HG03521 (cell line): ENCODE results near the gene RAPGEF4.

ENCODE experiments used
- ATAC-seq: cut with Tn5 transposase; IDR thresholded peaks from one replicate; pipeline ENCODE4 v1.9.1; 2021; ENCODE audit warnings: mild to moderate bottlenecking, moderate library complexity; ENCODE audit not compliant: unreplicated experiment

Gene RAPGEF4

DNA sequence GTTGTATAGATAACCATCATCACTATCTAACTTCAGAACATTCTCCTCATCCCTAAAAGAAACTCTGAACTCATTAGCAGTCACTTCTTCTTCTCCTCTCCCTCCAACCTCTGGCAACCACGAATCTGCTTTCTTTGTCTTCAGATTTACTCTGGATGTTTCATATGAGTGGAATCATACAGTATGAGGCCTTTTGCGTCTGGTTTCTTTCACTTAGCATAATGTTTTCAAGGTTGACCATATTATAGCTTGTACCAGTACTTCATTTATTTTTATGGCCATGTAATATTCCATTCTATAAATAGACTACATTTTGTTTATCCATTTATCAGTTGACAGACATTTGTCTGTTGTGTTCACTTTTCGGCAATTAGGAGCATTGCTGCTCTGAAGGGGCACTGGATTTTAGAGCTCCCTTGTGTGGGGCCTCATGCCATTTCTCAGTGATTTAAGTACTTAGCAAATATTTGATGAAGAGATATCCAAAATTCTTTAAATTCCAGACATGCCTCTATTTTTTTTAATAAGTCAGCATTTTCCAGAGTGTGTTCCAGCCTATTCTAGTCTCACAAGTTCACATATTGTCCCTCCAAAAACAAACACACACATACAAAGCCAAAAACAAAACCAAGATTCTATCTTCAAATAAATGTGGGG is 317.5 kb downstream of the RAPGEF4 start:
- no peak for ATAC-seq

DNA sequence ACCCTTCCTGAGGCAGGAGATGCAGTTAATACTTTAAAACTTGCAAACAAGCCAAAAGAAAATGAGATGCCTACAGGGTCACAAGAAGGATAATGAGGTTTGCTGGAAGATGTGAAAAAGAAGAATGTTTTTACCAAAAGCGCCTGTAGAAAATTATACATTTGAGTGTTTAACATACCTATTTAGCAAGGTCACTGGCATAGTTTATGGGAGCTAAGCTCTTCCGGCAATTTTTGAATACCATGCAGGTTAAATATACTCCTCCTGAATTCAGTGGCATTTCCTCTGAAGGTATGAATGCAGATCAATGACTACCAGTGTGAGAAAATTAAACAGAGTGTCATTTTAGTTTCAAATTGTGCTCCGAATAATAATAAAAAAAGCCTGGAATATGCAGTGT is 318.8 kb downstream of the RAPGEF4 start:
- ATAC-seq, result no peak

DNA sequence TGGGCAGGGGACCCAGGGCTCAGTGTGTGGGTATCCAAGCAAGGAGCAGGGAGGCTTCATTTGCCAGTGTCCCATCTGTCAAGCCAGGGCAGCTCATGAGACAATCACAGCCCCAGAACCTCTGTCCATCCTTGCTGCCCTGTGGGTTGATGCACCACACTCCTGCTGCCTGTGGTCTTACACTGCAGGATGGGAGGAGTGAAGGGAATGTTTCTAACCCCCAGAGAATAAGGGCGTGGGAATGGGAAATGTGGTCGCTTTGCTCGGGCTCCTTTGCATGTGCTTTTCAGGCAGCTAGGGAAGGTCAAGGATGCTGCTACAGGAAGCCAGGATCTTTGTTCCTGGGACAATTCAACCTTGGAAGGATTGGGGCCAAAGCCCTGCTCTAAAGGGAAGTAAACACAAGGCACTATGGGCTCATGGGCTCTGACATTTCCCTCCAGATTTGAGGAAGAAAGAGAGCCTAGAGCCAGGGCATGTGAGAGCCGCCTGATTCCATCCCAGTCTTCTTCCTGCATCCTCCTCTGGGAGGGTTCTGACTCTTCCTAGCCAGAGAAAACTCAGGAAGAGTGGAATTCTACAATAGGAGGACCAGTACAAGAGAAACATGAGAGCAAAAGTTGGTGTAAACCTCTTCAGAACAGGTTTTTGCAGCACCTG is 321.2 kb downstream of the RAPGEF4 start:
- no peak for ATAC-seq

DNA sequence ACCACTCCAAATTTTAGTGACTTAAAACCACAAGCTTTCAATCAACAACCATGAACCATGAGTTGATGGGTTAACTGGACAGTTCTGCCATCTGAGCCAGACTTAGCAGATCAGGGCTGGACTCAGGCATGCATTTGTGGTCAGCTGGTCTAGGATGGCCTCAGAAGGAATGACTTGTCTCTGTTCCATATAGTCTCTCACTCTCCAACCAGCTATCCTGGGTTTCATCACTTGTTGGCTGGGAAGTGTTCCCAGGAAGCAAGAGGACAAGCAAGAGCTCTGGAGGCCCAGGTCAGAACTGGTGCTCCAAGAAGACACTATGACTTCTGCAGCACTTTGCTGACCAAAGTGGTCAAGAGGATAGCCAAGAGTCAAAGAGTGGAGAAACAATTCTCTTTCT is 322.5 kb downstream of the RAPGEF4 start:
- ATAC-seq, result no peak

DNA sequence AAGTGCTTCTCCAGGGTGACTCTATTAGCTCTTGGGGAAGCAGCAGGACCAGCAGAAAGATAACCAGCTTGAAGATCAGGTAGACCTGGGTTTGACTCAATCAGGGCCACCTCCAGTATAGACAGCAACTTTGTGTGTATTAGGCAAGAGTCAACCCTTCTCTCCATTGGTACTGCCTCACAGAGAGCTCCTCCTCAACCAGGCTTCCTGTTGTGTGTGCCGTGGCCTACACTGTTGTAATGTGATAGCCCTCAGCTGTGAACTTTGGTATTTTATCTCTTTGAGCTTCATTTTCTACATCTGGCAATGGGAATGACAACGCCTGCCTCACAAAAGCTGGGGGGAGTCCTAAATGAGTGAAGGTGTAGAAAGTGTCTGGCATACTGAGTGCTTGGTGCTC is 323.0 kb downstream of the RAPGEF4 start:
- no peak for ATAC-seq

DNA sequence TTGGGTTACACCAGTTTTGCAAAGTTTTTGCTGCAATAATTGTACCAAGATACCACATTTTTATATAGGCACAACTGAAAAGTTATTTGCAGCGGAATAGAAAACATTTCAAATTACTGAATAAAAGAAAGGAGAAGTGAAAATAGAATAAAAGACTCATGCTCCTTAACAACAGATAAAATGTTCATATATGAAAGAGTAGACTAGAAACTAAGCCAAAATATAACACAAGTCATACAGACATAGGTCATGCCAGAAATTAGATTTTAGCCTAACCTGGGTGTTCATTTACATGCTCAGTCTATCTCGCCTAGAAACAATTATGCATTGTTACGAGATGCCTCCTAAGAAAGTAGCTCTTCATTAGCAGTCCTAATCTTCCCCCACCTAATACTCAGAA is 323.6 kb downstream of the RAPGEF4 start:
- ATAC-seq, result no peak

DNA sequence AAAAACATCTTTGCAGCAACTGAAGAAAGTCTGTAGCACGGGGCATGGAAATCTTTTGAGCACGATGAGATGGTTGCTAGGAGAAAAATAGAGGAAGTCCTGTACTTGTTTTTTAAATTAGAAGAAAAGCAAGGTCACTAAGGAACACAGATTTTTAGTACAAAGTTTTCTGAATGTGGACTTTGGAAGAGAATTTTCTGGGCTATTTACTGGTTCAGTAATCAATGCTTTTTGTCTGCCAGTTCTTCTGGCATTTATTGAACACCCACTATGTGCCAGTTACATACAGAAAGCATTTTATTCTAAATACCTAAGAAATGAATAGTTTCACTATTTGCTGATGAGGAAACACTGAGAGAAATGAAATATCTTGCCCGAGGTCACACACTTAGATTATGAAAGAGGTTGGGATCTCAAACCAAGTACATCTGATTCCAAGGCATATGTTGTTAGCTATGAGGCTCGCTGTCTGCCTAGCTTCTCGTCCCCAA is 324.4 kb downstream of the RAPGEF4 start:
- ATAC-seq, result no peak

DNA sequence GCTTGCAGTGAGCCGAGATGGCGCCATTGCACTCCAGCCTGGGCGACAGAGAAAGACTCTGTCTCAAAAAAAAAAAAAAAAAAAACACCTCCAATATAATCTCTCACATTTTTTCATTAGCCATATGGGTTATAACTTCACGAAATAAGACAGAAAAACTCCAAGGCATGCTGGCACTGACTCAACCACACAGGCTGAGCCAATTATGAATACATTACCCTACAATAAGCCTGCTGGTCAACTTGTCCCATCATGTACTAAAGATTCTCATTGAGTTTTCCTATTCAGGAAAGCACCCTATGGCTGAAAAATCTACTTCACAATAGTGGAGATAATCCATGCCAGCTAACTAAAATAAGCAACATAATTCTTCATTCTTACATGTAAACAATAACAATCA is 327.2 kb downstream of the RAPGEF4 start:
- no peak for ATAC-seq

DNA sequence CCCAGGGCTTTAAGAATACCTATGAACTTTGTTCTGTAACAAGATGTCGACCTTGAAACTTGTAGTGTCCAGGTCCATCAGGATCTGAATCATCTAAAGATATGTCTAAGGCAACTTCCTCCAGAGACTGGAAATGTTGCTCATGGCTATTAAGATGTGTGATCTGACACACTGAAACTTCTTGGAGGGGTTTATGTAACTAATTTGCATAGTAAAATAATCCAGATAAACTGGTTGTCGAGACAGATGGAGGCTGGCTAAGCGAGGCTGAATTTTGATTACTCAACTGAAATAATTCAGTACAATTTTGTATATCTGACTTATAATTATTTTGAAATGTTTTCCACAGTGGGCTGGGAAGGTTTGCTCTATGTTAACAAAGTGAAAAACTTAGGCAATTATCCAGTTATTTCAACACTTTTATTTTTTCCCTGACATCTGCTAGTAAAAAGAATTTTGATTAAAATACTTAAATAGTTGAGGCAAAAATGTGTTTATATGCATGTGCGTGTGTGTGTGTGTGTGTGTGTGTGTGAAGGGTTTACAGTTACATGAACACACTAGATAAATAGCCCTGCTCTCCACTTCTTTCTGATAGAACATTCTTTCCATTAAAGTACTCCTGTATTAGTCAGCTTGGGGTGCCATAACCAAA is 328.6 kb downstream of the RAPGEF4 start:
- ATAC-seq, result no peak

DNA sequence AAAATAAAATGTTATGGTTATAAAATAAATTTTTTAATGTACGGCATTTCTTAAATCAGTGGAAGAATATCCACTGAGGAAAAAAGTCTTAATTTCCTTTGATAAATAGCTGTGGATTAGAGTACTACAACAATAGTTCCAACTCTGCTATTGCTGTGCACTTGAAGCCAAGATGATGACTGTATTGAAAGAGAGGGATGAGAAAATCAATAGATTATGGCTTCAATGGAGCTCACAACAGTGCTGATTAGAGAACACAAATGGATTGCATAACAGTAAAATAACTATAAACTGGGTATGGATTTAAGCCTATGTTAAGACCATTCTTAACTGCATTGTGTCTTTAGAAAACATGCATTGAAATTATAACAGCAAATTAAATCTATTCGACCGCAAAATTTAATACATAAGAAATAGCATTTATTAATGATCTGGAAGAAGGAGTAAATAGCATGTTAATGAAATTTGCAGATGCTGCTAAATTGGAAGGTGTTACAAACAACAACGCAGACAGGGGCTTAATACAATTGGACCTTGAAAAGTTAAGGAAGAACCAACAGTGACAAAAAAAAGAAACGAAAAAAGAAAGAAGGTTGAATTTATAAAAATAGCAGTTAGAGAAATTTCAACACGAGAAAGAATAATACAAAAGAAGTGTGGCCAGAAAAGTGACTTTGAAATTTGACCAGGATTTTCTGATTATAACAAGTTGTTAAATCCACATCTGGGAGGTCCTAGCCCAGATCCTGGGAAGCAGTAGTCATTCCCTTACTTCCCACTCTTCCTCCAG is 331.4 kb downstream of the RAPGEF4 start:
- ATAC-seq, result no peak

DNA sequence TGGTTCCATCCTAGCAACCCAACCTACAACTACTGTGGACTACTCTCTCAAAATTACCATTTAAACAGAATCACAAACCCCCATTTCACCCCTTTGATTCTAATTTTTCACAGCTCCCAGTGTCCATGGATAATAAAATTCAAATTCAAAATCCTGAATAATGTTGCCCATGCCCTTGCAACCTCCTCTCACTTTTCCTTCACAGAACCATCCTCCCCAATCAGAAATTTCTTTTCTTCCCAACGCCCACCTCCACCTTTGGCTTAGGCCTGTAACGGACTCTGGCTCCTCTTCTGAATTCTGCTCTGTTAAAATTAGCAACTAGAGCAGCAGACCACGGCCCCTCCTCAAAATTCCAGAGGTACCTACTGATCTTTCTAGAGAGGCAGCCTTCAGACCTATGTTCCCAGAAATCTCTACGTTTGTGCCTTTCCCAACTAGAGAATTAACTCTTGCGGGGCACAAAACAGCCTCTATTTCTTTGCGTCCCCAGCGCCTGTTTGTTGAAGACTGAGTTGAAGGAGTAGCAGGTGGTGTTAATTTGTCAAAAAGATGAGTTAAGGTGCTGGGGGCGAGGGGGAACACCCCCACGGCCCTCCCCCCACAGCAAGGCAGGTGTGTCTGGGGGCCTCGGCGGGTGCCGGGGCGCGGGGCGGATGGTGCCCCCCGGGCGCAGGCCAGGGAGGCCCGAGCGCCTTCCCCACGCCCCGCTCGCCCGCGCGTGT is 339.6 kb downstream of the RAPGEF4 start:
- no peak for ATAC-seq

DNA sequence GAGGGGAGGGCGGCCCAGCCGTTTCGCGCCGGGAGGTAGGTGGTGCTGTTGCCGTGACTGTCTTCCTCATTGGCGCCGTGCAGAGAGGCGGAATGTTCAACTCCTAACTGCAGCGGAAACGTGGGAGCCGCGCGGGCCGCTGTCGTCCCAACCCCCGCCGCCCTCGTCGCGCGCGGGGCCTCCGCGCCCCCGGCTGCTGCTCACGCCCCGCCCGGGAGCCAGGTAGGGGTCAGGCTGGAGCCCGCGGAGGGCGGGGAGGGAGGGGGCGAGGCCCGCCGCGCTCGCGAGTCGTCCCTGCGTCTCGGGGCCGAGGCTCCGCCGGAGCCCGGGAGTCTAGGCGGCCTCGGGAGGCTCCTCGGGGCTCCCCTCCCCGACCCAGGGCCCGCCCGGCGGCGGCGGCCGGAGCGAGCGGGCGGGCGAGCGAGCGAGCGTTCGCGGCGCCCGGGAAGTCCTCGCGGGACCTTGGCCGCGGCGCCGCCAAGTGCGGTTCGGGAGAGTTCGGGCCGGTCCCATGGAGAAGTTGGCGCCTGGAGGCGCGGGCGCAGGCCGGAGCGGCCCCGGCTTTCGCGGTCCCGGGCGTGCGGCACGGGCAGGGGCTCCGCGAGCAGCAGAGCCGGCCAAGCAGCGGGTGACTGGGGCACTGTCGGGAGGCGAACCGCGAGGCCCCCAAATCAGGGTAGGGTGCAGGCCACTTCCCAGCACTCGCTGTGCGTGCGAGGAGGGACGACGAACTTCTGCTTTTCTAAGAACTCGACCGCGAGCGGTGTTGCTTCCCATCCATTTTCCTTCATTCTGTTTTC is 340.3 kb downstream of the RAPGEF4 start, which contains the start of gene MAP3K20:
MAP3K20 (plus strand) TSS at position 66 of the 800 bp plus-strand sequence. CDS start 15,186 bp downstream, outside the sequence.
- peak; percentile 50 for ATAC-seq

DNA sequence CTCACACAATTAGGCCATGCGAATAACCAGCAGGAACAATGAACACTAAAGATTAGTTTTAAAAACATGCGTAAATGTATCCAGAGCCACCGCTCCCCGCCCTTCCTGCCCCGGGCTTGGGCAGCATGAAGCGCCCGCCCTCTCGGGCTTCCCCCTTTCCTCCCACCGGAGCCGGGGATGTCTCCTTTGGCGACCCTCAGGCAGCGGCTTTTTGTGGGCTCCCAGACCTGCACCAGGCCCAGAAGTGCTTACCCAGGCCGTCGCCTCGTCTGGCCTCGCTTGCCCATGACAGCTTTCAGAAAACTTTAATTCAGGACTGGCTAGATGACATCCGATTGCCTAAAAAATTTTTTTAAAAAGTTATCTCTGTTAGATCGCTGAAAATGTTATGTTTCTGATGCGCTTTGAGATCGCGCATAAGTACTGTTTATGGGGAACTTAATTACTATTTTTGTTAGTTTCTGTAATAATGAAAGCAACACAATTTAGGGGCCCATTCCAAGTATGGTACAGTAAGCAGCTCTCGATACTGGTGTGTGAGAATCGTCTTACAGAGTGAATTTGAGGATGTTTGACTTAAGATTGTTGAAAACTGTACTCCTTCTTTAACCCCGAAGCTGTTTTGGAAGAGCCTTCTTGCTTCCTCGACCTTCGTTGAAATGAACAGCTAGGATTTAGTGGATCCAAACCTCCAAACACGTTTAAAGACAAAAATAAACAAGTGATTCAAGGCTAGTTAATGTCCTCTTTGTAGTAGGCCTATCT is 341.1 kb downstream of the RAPGEF4 start:
- peak; percentile 26 for ATAC-seq

DNA sequence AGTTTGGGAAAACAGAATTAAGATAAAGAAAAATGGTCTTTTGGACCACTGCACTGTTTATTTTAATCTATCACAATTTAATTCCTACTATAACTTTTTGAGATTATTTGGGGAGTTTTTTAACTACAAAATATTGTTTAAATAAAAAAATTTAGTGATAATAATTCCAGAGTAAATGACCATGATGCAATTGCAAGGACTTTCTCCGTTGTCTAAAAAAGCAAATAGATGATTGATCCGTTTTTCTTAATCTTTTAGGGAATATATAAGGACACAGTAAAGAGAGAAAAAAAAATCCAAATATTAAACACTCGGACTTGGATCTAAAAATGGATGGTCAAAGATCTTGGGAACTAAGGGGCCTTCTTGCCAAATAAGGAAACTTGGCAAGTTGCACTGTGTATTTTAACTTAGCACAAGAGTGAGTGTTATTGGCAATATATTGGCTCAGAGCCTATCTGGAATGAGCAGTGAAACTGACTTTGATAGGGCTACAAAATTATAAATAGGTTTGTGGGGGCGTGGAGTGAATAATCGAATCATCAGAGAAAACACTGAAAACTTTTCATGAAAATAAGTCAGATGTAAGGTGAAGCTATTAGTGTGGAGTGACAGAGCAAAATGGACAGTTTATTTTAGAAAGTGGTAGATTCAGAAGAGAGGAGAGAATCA is 342.0 kb downstream of the RAPGEF4 start:
- ATAC-seq, result no peak

DNA sequence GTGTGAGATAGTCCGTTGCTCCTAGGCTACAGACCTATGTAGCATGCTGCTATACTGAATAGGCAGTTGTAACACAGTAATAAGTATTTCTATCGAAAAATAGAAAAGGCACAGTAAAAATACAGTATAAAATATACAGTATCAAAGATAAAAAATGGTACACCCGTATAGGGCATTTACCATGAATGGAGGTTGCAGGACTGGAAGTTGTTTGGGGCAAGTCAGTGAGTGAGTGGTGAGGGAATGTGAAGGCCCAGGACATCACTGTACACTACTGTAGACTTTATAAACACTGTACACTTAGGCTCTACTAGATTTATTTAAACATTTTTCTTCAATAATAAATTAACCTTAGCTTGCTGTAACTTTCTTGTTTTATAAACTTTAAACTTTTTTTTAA is 343.5 kb downstream of the RAPGEF4 start:
- ATAC-seq, result no peak

DNA sequence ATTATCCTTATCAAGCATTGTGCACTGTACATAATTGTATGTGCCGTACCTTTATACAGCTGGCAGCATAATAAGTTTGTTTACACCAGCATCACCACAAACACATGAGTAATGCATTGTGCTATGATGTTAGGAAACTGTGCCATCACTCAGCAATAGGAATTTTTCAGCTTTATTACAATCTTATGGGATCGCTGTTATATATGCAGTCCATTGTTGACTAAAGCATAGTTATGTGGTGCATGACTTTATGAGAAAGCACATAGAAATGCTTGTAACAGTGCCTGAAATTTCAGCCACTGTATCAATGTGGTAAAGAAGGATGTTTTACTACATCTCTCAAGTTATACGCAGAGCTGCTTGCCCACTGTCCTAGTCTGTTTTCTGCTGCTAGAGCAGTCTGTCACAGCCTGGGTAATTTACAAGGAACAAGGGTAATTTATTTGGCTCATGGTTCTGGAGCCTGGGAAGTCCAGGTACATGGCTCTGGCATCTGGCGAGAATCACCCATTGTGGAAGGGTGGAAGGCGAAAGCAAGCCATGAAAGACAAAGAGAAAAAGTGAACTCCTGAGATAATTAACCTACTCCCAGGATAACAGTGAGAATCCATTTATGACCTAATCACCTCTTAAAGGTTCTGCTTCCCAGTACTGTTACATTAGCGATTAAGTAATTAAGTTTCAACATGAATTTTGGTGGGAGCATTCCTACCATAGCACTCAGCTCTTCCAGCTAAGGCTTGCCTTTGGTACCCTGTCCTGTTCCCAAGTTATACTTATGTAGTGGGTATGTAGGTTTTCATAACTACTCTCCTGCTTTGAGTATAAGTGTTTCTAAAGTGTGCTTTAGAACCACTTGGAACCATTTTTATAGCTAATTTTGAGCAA is 344.6 kb downstream of the RAPGEF4 start:
- ATAC-seq, result no peak

DNA sequence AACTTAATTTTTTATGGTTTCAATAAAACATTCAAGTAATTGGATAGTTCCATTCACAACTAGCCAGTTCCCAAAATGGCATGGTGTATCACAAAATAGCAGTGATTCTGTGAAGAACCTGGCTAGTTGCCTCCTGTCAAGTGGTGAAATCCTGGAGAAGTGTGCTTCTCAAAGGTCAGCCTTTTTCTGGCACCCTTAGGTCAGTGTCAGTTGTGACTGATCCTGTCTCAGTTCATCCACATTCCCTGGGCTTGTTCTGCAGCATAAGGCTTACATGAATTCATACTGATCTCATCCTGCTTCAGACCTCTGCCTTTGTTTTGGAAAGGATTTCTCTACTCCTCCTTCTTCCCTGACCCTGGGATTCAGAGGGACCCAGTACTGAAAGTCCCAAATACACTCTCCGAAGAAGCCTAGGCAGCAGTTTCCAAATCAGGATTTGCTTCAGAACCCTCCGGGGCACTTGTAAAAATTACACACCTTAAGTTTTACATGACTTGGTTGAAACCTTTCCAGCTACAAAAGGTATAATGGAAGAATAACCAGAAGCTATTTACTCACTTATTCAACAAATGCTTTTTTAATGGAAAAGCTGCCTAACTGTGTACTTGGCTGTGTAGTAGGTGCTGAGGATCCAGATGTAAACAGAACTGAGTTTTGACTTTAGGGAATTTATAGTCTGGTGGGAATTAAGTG is 351.0 kb downstream of the RAPGEF4 start:
- no peak for ATAC-seq
